SK-N-SH (cell line): ENCODE measurements around the gene PKNOX2. TPM values are rescaled to one million over a fixed set of nuclear protein-coding genes. Genes with fewer than 3 reads are reported as not detected.

Experiments used
- CTCF ChIA-PET: fragments of 300-600, 350-600 bp; formaldehyde crosslinking; extraction: SDS; loops from one replicate; lab custom pipeline; 2021; lab: Yijun Ruan, JAX
- POLR2A ChIA-PET: fragments of 350-600 bp; sonication (Branson Sonifier 250); formaldehyde crosslinking; extraction: SDS; loops from one replicate; lab custom pipeline; 2020; ENCODE audit warnings: antibody characterized with exemption, inconsistent platforms; lab: Yijun Ruan, JAX
- DNase-seq: peaks from one replicate; pipeline ENCODE4 v3.0.0; 2012
- H2AFZ ChIP-seq: fragments of 200-600 bp; sonication (generic); 2 replicates; pipeline ENCODE4 v1.8.1; 2016; ENCODE audit warnings: antibody characterized with exemption, mild to moderate bottlenecking, low read depth
- H3F3A ChIP-seq: fragments of 200-600 bp; sonication (generic); replicated peaks from 2 replicates; pipeline ENCODE3; 2016; ENCODE audit warnings: antibody characterized with exemption, mild to moderate bottlenecking; ENCODE audit not compliant: insufficient read depth
- H3K27ac ChIP-seq, 2 experiments: fragments of 200-500 bp in 1 of 2; fragments of 200-600 bp in 1 of 2; sonication (Bioruptor generic) in 1 of 2; sonication (generic), shearing (Covaris generic) in 1 of 2; 2 replicates each; pipeline versions ENCODE4 v1.5.1 to v1.6.1; 2014 to 2016; ENCODE audit warnings: low read depth in 2 of 2, inconsistent platforms in 1 of 2, low read length in 1 of 2, mild to moderate bottlenecking in 1 of 2, mixed read lengths in 1 of 2
- H3K27me3 ChIP-seq: fragments of 200-600 bp; sonication (generic), shearing (Covaris generic); 2 replicates; pipeline ENCODE4 v1.6.1; 2016; ENCODE audit warnings: mixed run types; ENCODE audit not compliant: insufficient read depth
- H3K36me3 ChIP-seq, 2 experiments: fragments of 200-500 bp in 1 of 2; fragments of 200-600 bp in 1 of 2; sonication (Bioruptor generic) in 1 of 2; sonication (generic) in 1 of 2; replicated peaks in 1 of 2; 2 replicates each; pipeline versions ENCODE3 to v1.5.1; 2014 to 2016; ENCODE audit warnings: low read length in 1 of 2, mild to moderate bottlenecking in 1 of 2; ENCODE audit not compliant: insufficient read depth in 2 of 2, control insufficient read depth in 1 of 2
- H3K4me1 ChIP-seq, 2 experiments: fragments of 200-500 bp in 1 of 2; fragments of 200-600 bp in 1 of 2; sonication (Bioruptor generic) in 1 of 2; sonication (generic), shearing (Covaris generic) in 1 of 2; 2 replicates each; pipeline versions ENCODE4 v1.5.1 to v1.6.1; 2014 to 2016; ENCODE audit warnings: low read depth in 1 of 2, low read length in 1 of 2, mixed run types in 1 of 2; ENCODE audit not compliant: insufficient read depth in 2 of 2, control insufficient read depth in 1 of 2
- H3K4me2 ChIP-seq: fragments of 200-600 bp; sonication (generic), shearing (Covaris generic); 2 replicates; pipeline ENCODE4 v1.6.1; 2017; ENCODE audit warnings: mixed run types
- H3K4me3 ChIP-seq, 2 experiments: fragments of 200-500 bp in 1 of 2; fragments of 200-600 bp in 1 of 2; sonication (Bioruptor generic) in 1 of 2; sonication (generic), shearing (Covaris generic) in 1 of 2; 2 replicates each; pipeline versions ENCODE4 v1.5.1 to v1.8.1; 2014 to 2016; ENCODE audit warnings: low read depth in 2 of 2, inconsistent platforms in 1 of 2, low read length in 1 of 2, mild to moderate bottlenecking in 1 of 2, mixed read lengths in 1 of 2, moderate library complexity in 1 of 2
- H3K79me2 ChIP-seq: fragments of 200-600 bp; sonication (generic); 2 replicates; pipeline ENCODE4 v1.8.1; 2017; ENCODE audit warnings: mild to moderate bottlenecking; ENCODE audit not compliant: insufficient read depth
- H3K9ac ChIP-seq: fragments of 200-600 bp; sonication (generic); 2 replicates; pipeline ENCODE4 v1.6.1; 2017; ENCODE audit warnings: mixed run types
- H3K9me2 ChIP-seq: fragments of 200-600 bp; sonication (generic); 2 replicates; pipeline ENCODE4 v1.6.1; 2017; ENCODE audit warnings: mixed run types
- H3K9me3 ChIP-seq: fragments of 200-600 bp; sonication (generic); 2 replicates; pipeline ENCODE4 v1.6.1; 2017; ENCODE audit warnings: mixed run types, mild to moderate bottlenecking, moderate library complexity
- H4K20me1 ChIP-seq: fragments of 200-600 bp; sonication (generic); 2 replicates; pipeline ENCODE4 v1.6.1; 2017; ENCODE audit warnings: mild to moderate bottlenecking, mixed run types; ENCODE audit not compliant: insufficient read depth
- CHD2 ChIP-seq: fragments of 150-350 bp; IDR thresholded peaks from 2 replicates; pipeline ENCODE4 v1.6.1; 2018; ENCODE audit warnings: low read length; ENCODE audit not compliant: partially characterized antibody
- ELF1 ChIP-seq: IDR thresholded peaks from 2 replicates; pipeline ENCODE4 v1.4.0; 2012
- EZH2phosphoT487 ChIP-seq: fragments of 200-600 bp; sonication (generic); IDR thresholded peaks from 2 replicates; pipeline ENCODE4 v1.6.1; 2017; ENCODE audit warnings: low read depth, mixed run types, mild to moderate bottlenecking, antibody characterized with exemption, moderate library complexity, borderline replicate concordance
- FOSL2 ChIP-seq: IDR thresholded peaks from 2 replicates; pipeline ENCODE4 v1.4.0; 2012; ENCODE audit warnings: low read depth, mild to moderate bottlenecking, moderate library complexity, borderline replicate concordance
- FOXJ3 ChIP-seq: sonication (generic); formaldehyde crosslinking; IDR thresholded peaks from 2 replicates; pipeline ENCODE4 v1.5.1; 2020; ENCODE audit warnings: mild to moderate bottlenecking, missing genetic modification reagents
- FOXM1 ChIP-seq: IDR thresholded peaks from 2 replicates; pipeline ENCODE4 v1.4.0; 2012; ENCODE audit warnings: low read depth, mild to moderate bottlenecking
- GABPA ChIP-seq: IDR thresholded peaks from 2 replicates; pipeline ENCODE4 v1.4.0; 2012; ENCODE audit warnings: low read depth, mild to moderate bottlenecking
- MEF2A ChIP-seq: IDR thresholded peaks from 2 replicates; pipeline ENCODE4 v1.4.0; 2012; ENCODE audit warnings: low read depth, borderline replicate concordance
- RCOR1 ChIP-seq: fragments of 150-350 bp; IDR thresholded peaks from 2 replicates; pipeline ENCODE4 v1.6.1; 2017; ENCODE audit warnings: antibody characterized with exemption, low read length
- TAF1 ChIP-seq: IDR thresholded peaks from 2 replicates; pipeline ENCODE4 v1.6.1; 2012; ENCODE audit warnings: low read depth, mild to moderate bottlenecking, low read length, moderate library complexity, borderline replicate concordance
- TCF12 ChIP-seq: IDR thresholded peaks from 2 replicates; pipeline ENCODE4 v1.4.0; 2012
- TEAD4 ChIP-seq: IDR thresholded peaks from 2 replicates; pipeline ENCODE4 v1.4.0; 2012; ENCODE audit warnings: mild to moderate bottlenecking, borderline replicate concordance; ENCODE audit not compliant: insufficient read depth
- WGBS: methylation state at CpG from one replicate; pipeline ENCODE4 v1.1.6; 2017; ENCODE audit warnings: low lambda C conversion rate; 5-methylcytosine and 5-hydroxymethylcytosine counted together
- polyA plus RNA-seq, 3 experiments: library from polyadenylated mRNA; depleted of rRNA; stranded (reverse); fragments of >200 nt; gene quantifications; 2 replicates each; pipeline ENCODE4 v1.2.3, GENCODE V29; 2012
- TF ChIP-seq, protein P1 (sequence below): fragments of 200-600 bp; sonication (generic); IDR thresholded peaks from 2 replicates; pipeline ENCODE4 v1.6.1; 2017; ENCODE audit warnings: antibody characterized with exemption, mild to moderate bottlenecking, moderate library complexity
- TF ChIP-seq, protein P2 (sequence below): IDR thresholded peaks from 2 replicates; pipeline ENCODE4 v1.6.1; 2012; ENCODE audit warnings: mild to moderate bottlenecking, low read depth, low read length, moderate library complexity
- TF ChIP-seq, protein P3 (sequence below): IDR thresholded peaks from 2 replicates; pipeline ENCODE4 v1.4.0; 2012; ENCODE audit warnings: low read depth, borderline replicate concordance
- TF ChIP-seq, protein P4 (sequence below): fragments of 150-350 bp; IDR thresholded peaks from 2 replicates; pipeline ENCODE4 v1.6.1; 2017; ENCODE audit warnings: antibody characterized with exemption, low read length, low read depth, borderline replicate concordance

The PKNOX2 gene
- polyA plus RNA-seq, 1 of the 3 experiments (the other 2 are of a cell fraction), result 0.02 TPM

DNA sequence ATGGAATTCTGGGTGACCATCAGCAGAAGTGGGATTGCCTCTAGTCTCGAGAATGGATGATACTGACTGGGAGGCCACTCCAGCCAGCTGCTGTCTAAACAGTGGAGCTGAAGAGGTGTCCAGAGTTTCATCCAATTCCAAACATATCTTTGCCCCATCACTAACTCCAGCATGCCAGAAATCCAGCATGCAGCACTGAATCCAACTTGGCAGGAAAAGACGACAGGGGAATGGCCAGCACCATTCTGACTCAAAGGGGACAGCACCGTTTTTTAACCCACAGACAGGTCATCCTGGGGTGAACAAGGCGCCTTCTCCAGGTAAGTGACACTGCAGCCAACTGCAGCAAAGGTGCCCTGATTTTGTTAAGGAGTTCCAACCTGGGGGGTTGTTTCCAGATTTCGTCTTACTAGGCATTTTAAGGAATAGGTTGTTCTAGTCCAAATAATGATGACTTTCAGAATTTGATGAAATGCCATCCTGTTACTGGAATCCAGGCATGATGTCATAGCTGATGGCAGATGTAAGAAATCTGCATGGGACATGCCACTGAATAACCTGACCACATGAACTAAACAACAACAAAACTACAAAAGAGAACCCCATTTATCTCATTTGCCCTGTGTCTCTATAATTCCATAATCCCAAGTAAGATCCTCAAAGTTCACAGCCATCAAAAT lies 299.2 kb downstream of the PKNOX2 start (continued):
- TF ChIP-seq, protein P1, sequence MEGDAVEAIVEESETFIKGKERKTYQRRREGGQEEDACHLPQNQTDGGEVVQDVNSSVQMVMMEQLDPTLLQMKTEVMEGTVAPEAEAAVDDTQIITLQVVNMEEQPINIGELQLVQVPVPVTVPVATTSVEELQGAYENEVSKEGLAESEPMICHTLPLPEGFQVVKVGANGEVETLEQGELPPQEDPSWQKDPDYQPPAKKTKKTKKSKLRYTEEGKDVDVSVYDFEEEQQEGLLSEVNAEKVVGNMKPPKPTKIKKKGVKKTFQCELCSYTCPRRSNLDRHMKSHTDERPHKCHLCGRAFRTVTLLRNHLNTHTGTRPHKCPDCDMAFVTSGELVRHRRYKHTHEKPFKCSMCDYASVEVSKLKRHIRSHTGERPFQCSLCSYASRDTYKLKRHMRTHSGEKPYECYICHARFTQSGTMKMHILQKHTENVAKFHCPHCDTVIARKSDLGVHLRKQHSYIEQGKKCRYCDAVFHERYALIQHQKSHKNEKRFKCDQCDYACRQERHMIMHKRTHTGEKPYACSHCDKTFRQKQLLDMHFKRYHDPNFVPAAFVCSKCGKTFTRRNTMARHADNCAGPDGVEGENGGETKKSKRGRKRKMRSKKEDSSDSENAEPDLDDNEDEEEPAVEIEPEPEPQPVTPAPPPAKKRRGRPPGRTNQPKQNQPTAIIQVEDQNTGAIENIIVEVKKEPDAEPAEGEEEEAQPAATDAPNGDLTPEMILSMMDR, result no peak

DNA sequence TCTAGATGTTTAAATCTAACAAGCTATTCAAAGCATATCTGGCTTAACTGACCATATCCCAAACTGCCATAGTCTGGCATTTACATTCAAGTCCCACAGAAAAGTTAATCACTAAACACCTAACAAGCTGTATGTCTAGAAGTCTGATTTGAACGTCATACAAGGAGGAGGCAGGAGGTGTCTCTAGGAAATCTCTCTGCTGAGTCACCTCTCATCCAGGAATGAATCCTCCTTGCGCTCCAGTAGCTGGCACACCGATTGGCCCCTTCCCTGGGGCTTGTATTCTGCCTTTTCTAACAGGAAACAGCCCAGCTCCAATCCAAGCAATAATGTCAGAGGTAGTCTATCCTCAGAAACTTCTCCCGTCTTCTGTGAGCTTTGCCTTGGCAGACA lies 299.7 kb downstream of the PKNOX2 start:
- H3K4me1 ChIP-seq, result no peaks in the 10 kb centered on the region; a peak in 1 of 4 replicates
- H3K27me3 ChIP-seq, result no peaks in the 10 kb centered on the region
- TF ChIP-seq FOXJ3 (no peak), CHD2 (no peak), TEAD4 (no peak), EZH2phosphoT487 (no peak), FOXM1 (no peak), MEF2A (no peak)
- no peaks in the 10 kb centered on the region for H4K20me1 ChIP-seq
- no peak for DNase-seq
- H3K4me2 ChIP-seq, result no peak overlapping the region
- H3K79me2 ChIP-seq, result no peaks in the 10 kb centered on the region
- no peak overlapping the region for H3K9ac ChIP-seq
- no peaks in the 10 kb centered on the region for H3F3A ChIP-seq
- H3K27ac ChIP-seq, result no peak overlapping the region
- CTCF ChIA-PET, result interaction anchor here (0.6 to 5.0 kb wide), 2 partner anchors 11 to 12 kb away, joined by 3 to 37 read pairs; no protein-coding TSS in a partner anchor
- no peaks in the 10 kb centered on the region for H3K9me3 ChIP-seq
- H3K4me3 ChIP-seq, result no peak overlapping the region
- no peaks in the 10 kb centered on the region for H3K9me2 ChIP-seq
- POLR2A ChIA-PET, result interaction anchor here (1.0 kb wide), 1 partner anchor 9 kb away, joined by 3 read pairs; no protein-coding TSS in a partner anchor
- 60% methylated on average over 4 of the region's 4 CpGs for WGBS
- H2AFZ ChIP-seq, result no peak overlapping the region
- H3K36me3 ChIP-seq, result no peaks in the 10 kb centered on the region

DNA sequence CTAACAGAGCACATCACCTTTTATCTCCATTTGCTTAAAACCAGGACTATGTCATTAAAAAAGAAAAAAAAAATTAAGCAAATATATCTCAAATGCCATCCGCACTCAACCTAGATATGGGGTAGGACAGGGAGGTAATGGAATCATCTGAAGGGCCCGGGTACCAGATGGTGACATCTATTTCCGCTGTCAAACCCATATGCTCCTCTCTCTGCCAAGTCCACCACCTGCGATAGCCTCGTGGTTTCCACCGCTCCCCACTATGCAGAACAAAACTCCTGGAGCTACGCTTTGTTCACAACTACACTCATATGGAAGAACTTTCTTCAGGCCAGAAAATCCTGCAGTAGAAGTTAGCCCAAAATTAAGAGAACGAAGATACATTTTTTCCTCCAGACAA lies 300.1 kb downstream of the PKNOX2 start:
- H4K20me1 ChIP-seq, result no peaks in the 10 kb centered on the region
- WGBS, result 85% methylated on average over 8 of the region's 8 CpGs
- no peaks in the 10 kb centered on the region for H3K9me2 ChIP-seq
- H3K27me3 ChIP-seq, result no peaks in the 10 kb centered on the region
- H3K4me2 ChIP-seq, result no peak overlapping the region
- no peaks in the 10 kb centered on the region for H3K36me3 ChIP-seq
- no peak overlapping the region for H3K27ac ChIP-seq
- ChIA-PET CTCF (interaction anchor here (5.0 kb wide), 1 partner anchor 12 kb away, joined by 37 read pairs; no protein-coding TSS in a partner anchor), POLR2A (interaction anchor here (1.0 kb wide), 1 partner anchor 9 kb away, joined by 3 read pairs; no protein-coding TSS in a partner anchor)
- no peaks in the 10 kb centered on the region for H3F3A ChIP-seq
- H3K9ac ChIP-seq, result no peak overlapping the region
- H3K9me3 ChIP-seq, result no peaks in the 10 kb centered on the region
- H3K4me1 ChIP-seq, result no peaks in the 10 kb centered on the region; a peak in 1 of 4 replicates
- DNase-seq, result no peak
- no peak overlapping the region for H2AFZ ChIP-seq
- H3K4me3 ChIP-seq, result no peak overlapping the region
- H3K79me2 ChIP-seq, result no peaks in the 10 kb centered on the region
- TF ChIP-seq FOXM1 (no peak), FOSL2 (no peak), TAF1 (no peak), GABPA (no peak), CHD2 (no peak), ELF1 (no peak), FOXJ3 (no peak), TCF12 (no peak), RCOR1 (no peak)
- TF ChIP-seq, protein P2, sequence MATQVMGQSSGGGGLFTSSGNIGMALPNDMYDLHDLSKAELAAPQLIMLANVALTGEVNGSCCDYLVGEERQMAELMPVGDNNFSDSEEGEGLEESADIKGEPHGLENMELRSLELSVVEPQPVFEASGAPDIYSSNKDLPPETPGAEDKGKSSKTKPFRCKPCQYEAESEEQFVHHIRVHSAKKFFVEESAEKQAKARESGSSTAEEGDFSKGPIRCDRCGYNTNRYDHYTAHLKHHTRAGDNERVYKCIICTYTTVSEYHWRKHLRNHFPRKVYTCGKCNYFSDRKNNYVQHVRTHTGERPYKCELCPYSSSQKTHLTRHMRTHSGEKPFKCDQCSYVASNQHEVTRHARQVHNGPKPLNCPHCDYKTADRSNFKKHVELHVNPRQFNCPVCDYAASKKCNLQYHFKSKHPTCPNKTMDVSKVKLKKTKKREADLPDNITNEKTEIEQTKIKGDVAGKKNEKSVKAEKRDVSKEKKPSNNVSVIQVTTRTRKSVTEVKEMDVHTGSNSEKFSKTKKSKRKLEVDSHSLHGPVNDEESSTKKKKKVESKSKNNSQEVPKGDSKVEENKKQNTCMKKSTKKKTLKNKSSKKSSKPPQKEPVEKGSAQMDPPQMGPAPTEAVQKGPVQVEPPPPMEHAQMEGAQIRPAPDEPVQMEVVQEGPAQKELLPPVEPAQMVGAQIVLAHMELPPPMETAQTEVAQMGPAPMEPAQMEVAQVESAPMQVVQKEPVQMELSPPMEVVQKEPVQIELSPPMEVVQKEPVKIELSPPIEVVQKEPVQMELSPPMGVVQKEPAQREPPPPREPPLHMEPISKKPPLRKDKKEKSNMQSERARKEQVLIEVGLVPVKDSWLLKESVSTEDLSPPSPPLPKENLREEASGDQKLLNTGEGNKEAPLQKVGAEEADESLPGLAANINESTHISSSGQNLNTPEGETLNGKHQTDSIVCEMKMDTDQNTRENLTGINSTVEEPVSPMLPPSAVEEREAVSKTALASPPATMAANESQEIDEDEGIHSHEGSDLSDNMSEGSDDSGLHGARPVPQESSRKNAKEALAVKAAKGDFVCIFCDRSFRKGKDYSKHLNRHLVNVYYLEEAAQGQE, result no peak
- TF ChIP-seq, protein P3, sequence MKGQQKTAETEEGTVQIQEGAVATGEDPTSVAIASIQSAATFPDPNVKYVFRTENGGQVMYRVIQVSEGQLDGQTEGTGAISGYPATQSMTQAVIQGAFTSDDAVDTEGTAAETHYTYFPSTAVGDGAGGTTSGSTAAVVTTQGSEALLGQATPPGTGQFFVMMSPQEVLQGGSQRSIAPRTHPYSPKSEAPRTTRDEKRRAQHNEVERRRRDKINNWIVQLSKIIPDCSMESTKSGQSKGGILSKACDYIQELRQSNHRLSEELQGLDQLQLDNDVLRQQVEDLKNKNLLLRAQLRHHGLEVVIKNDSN, result no peak
- TF ChIP-seq, protein P4, sequence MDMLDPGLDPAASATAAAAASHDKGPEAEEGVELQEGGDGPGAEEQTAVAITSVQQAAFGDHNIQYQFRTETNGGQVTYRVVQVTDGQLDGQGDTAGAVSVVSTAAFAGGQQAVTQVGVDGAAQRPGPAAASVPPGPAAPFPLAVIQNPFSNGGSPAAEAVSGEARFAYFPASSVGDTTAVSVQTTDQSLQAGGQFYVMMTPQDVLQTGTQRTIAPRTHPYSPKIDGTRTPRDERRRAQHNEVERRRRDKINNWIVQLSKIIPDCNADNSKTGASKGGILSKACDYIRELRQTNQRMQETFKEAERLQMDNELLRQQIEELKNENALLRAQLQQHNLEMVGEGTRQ, result no peak
